Measurements from ENCODE around the gene WDR5B. TPM values are rescaled to one million over a fixed set of nuclear protein-coding genes. Genes with fewer than 3 reads are reported as not detected.

WDR5B gene
- total RNA-seq, 3 donors from 2014 or later (not counting 1 experiment from before 2014, with no cell fraction given): 5.1 to 9.4 (median 6.3) TPM

GRCh38 chr3:122435950-122436349 lies 20.1 kb upstream of the WDR5B start:
- peaks cover 13% of the 10 kb centered on the region for H3K9me3 ChIP-seq (ENCODE audit: control insufficient read depth, insufficient read depth, low read length)
- peaks cover 61% of the 10 kb centered on the region for H3K36me3 ChIP-seq (ENCODE audit: control insufficient read depth, insufficient read depth, low read length)
- H3K27ac ChIP-seq (ENCODE audit: low read length): no peak overlapping the region
- H3K36me3 Mint-ChIP-seq: peaks cover 22% of the 10 kb centered on the region
- intact Hi-C loops (cut with micrococcal nuclease): no loop called here
- DNase-seq: no peak
- ATAC-seq: no peak
- peaks cover under 1 to 3% of the 10 kb centered on the region in 2 donors for H3K4me1 Mint-ChIP-seq
- H3K9me3 Mint-ChIP-seq: peaks cover 2 to 8% of the 10 kb centered on the region in 2 donors
- WGBS (ENCODE audit: insufficient coverage): 94% methylated on average over 8 of the region's 9 CpGs
- no peaks in the 10 kb centered on the region for H3K4me1 ChIP-seq (ENCODE audit: control insufficient read depth, insufficient read depth, low read length)
- no peak overlapping the region for H3K4me3 Mint-ChIP-seq
- no peaks in the 10 kb centered on the region for H3K27me3 ChIP-seq (ENCODE audit: control insufficient read depth, insufficient read depth, low read length)
- peak overlapping the region in 1 of 2 donors; percentile 32 for H3K27ac Mint-ChIP-seq
- no peak for TF ChIP-seq CTCF (IDR thresholded peaks at IDR 0.05)
- H3K4me3 ChIP-seq (ENCODE audit: low read length): no peak overlapping the region
- no peaks in the 10 kb centered on the region for H3K27me3 Mint-ChIP-seq (ENCODE audit: low read depth in 2 of 2)

DNA sequence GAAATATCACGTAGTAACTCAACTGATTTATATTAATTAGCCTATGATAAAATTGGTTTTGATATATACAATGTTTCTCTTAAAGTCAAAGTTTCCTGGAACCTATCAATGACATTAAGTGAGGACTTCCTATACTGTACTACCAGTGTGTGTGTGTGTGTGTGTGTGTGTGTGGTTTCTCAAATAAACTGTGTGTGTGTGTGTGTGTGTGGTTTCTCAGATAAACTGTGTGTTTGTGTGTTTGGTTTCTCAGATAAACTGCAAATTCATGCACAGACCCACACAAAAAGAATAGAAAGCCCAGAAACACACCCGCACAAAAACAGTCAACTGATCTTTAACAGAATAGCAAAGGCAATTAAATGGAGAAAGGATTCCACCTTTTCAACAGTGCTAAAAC lies 14.5 kb upstream of the WDR5B start:
- H3K4me1 Mint-ChIP-seq: peaks cover 13 to 14% of the 10 kb centered on the region in 2 donors
- Histone ChIP-seq H3K27ac (ENCODE audit: low read length) (no peak overlapping the region), H3K36me3 (ENCODE audit: control insufficient read depth, insufficient read depth, low read length) (peaks cover 49% of the 10 kb centered on the region), H3K4me1 (ENCODE audit: control insufficient read depth, insufficient read depth, low read length) (no peaks in the 10 kb centered on the region), H3K4me3 (ENCODE audit: low read length) (no peak overlapping the region), H3K27me3 (ENCODE audit: control insufficient read depth, insufficient read depth, low read length) (no peaks in the 10 kb centered on the region), H3K9me3 (ENCODE audit: control insufficient read depth, insufficient read depth, low read length) (no peaks in the 10 kb centered on the region)
- H3K27me3 Mint-ChIP-seq (ENCODE audit: low read depth in 2 of 2): no peaks in the 10 kb centered on the region
- no peak overlapping the region for H3K4me3 Mint-ChIP-seq
- intact Hi-C loops (cut with micrococcal nuclease): no loop called here
- H3K27ac Mint-ChIP-seq: peak overlapping the region; percentile 14 to 63
- DNase-seq (no peak), ATAC-seq (no peak)
- 89% methylated on average over 1 of the region's 2 CpGs for WGBS (ENCODE audit: insufficient coverage)
- peaks cover 24% of the 10 kb centered on the region for H3K36me3 Mint-ChIP-seq
- no peaks in the 10 kb centered on the region for H3K9me3 Mint-ChIP-seq
- TF ChIP-seq CTCF (IDR thresholded peaks at IDR 0.05): no peak

GRCh38 chr3:122427857-122428471 lies 12.1 kb upstream of the WDR5B start:
- WGBS (ENCODE audit: insufficient coverage): no CpG with 5 or more reads among the region's 2 CpGs
- Mint-ChIP-seq H3K4me3 (no peak overlapping the region), H3K36me3 (peaks cover 24% of the 10 kb centered on the region)

More at GRCh38 chr3:122427857-122428471, 12.1 kb upstream of the WDR5B start:
- Histone ChIP-seq H3K4me3 (ENCODE audit: low read length) (no peak overlapping the region), H3K27ac (ENCODE audit: low read length) (no peak overlapping the region), H3K36me3 (ENCODE audit: control insufficient read depth, insufficient read depth, low read length) (peaks cover 59% of the 10 kb centered on the region), H3K9me3 (ENCODE audit: control insufficient read depth, insufficient read depth, low read length) (no peaks in the 10 kb centered on the region), H3K27me3 (ENCODE audit: control insufficient read depth, insufficient read depth, low read length) (no peaks in the 10 kb centered on the region), H3K4me1 (ENCODE audit: control insufficient read depth, insufficient read depth, low read length) (no peaks in the 10 kb centered on the region)
- no peak for DNase-seq
- H3K9me3 Mint-ChIP-seq: no peaks in the 10 kb centered on the region
- intact Hi-C loops (cut with micrococcal nuclease): no loop called here
- H3K27ac Mint-ChIP-seq: peak overlapping the region; percentile 31 to 73
- no peak for TF ChIP-seq CTCF (IDR thresholded peaks at IDR 0.05)
- no peak for ATAC-seq
- no peaks in the 10 kb centered on the region for H3K27me3 Mint-ChIP-seq (ENCODE audit: low read depth in 2 of 2)
- peaks cover 13 to 14% of the 10 kb centered on the region in 2 donors for H3K4me1 Mint-ChIP-seq
